ENCODE results near the gene PRSS50.

PRSS50 gene

DNA sequence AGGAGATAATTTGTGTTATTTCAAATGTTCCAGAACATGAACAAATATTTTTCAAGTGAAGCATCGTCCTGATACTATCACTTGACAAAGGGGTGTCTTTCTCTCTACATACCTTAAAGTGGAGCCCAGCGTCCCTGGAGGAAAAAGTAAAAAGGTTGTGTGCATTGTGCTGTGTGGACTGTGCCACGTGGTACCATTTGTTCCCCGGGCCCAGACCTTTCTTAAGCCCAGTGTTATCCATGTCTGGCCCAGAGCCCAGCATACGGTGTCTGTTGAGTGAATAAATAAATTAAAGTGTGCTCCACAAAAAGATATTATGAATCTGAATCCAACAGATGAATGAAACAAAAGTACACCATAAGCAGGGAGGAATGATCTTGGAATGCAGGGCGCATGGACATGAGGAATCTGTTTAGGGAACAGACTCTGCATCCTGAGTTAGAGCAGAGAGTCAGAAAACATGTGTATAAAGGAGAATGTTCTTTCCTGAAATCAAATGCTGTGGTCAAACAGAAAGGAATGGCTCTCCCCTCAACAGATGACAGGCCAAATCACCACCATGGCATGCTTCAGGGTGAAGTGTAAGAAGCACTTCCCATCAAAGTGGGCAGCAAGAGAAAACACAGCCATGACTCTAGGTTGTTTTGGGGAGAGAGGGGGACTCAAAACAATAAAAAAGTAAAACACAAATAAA is 8.1 kb upstream of the PRSS50 start:
- no peak for DNase-seq (ENCODE audit: low spot score)

GRCh38 chr3:46724424-46724823 is 6.8 kb upstream of the PRSS50 start:
- DNase-seq (ENCODE audit: low spot score), result no peak

- no peak for DNase-seq (ENCODE audit: low spot score)
Measured at GRCh38 chr3:46722443-46722842, 4.8 kb upstream of the PRSS50 start.

DNA sequence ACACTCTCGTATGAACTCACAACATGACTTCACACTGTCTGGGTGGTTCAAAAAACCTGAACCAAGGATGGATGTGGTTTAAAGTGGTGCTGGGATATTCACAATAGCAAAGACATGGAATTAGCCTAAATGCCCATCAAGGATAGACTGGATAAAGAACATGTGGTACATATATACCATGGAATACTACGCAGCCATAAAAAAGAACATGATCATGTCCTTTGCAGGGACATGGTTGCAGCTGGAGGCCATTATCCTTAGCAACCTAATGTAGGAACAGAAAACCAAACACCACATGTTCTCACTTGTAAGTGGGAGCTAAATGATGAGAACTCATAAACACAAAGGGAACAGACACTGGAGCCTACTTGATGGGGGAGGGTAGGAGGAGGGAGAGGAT is 3.3 kb upstream of the PRSS50 start:
- DNase-seq (ENCODE audit: low spot score), result no peak

GRCh38 chr3:46719735-46720271 is 2.1 kb upstream of the PRSS50 start:
- no peak for DNase-seq (ENCODE audit: low spot score)

DNA sequence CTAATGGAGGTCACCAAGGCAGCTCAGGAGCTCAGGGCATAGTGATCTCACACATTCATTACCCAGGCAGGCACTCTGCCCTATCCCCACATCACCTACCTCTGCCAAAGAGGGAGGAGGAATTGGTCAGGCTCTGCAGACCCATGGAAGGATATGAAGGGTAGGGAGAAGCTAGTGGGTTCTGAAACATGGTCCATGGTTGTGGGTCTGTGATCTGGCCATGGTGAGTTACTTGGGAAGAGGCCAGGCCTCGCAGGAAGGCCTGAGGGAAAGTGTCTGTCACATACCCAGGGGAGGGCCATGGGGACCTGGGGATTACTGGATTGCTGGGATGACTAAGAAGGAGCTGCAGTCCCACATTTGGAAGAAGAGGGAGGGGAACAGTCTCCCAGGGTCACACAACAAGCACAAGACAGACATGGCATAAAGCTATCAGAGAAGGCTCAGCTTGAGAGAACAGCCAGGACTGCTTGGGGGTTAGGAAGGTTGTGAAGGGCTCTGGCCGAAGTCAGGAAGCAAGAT is 1.4 kb upstream of the PRSS50 start:
- no peak for DNase-seq (ENCODE audit: low spot score)

DNA sequence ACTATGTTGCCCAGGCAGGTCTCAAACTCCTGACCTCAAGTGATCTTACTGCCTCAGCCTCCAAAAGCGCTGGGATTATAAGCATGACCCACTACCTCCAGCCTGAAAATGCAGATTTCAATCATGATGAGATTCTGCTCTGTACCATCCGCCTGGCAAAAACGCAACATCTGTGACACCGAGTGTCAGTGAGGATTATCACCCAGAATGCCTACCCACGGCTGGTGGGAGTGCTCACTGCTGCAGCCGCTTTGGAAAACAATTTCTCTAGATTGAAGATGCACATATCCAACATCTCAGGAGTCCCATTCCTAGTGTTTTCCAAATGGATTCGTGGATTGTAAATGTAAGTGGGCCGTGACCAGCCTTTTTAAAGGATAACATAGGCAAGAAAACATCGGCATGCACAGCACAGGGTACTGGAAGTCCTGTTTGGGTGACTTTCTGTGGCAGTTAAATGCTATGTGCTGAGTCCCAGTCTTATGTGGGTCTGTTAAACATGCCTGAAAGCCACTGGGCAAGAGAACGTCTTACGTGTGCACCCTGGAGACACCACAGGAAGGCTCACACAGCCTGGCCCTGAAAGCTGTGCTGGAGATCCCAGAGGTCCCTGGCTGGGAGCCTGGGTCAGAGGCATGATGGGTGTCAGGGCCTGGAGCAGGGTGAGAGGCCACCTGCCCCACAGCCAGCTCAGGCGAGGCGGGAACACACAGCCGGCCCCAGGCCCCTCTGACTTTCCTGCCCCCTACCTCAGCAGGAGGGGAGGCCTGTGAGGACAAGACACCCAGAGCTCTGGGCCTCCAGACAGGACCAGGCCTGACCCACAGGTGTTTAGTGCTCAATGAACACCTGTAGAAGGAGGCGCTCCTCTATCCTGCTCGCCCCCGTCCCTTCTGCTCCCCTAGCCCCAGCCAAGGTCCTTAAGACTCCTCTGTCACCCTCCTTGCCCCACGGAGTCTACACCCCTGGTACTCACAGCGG is 918 bp downstream of the PRSS50 start:
- no peak for DNase-seq (ENCODE audit: low spot score)

DNA sequence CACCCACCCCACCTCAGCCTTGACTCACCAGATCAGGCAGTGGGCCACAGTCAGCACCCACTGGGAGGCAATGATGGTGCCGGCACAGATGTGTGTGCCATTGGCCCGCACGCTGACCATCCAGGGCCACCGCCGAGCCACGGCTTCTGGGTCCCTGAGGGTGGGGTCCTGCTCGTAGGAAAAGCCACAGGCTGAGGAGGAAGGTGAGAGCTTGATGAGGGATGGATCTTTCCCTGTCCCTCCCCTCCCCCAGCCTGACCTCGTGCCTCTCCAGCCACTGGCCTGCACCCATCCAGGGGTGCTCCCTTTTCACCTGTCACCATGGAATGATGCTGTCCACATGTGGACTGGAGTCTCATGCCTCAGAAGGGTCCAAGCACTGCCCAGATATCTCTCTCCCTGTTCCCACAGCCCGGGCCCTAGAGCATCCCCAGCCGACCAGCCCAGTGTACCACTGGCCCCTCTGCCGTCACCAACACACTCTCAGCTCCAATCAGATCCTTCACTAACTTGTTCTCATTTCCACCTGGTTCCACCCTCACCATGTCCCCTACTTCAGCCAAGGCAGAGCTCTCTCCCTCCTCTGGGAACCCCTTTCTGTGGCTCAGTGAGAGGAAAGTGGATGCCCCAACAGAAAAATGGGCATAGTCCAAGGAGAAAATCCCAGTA is 2.0 kb downstream of the PRSS50 start:
- DNase-seq (ENCODE audit: low spot score), result no peak

DNA sequence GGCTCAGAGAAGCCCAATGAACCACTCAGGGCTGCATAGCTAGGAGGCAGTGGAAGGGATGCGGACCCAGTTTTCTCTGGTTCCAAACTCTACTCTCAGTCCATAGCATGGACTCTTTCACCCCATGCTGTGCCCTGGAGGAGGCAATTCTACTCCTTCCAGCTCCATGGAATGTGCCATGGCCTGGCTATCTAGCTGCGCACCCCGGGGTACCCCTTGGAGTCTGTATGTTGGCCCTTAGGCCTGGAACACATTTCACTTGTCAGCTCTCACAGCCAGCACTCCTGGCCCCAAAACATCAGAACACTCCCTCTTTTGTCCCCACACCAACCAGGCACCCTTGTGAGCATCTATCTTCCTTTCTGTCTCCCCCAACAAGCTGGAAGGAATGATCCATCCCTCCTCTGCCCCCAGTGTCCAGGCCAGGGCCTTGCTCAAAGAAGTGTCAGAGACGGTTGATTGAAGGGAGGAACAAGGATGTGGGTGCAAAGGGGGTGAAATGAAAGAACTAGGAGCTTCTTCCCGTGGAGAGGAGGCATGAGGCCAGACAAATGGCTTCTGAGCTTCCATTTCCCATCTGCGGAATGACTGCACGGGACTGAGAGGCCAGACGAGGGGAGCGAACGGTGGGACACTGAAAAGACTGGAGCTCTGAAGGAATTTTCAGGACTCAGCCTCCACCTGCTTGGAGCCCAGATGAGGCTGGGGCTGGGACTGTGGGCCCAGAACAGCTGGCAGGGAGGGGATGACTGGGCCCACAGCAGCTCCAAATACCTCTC is 2.8 kb downstream of the PRSS50 start:
- DNase-seq (ENCODE audit: low spot score), result no peak

GRCh38 chr3:46713898-46714552 is 3.6 kb downstream of the PRSS50 start:
- DNase-seq (ENCODE audit: low spot score), result no peak

- DNase-seq (ENCODE audit: low spot score), result no peak
Measured at GRCh38 chr3:46713050-46713897, 4.4 kb downstream of the PRSS50 start.

DNA sequence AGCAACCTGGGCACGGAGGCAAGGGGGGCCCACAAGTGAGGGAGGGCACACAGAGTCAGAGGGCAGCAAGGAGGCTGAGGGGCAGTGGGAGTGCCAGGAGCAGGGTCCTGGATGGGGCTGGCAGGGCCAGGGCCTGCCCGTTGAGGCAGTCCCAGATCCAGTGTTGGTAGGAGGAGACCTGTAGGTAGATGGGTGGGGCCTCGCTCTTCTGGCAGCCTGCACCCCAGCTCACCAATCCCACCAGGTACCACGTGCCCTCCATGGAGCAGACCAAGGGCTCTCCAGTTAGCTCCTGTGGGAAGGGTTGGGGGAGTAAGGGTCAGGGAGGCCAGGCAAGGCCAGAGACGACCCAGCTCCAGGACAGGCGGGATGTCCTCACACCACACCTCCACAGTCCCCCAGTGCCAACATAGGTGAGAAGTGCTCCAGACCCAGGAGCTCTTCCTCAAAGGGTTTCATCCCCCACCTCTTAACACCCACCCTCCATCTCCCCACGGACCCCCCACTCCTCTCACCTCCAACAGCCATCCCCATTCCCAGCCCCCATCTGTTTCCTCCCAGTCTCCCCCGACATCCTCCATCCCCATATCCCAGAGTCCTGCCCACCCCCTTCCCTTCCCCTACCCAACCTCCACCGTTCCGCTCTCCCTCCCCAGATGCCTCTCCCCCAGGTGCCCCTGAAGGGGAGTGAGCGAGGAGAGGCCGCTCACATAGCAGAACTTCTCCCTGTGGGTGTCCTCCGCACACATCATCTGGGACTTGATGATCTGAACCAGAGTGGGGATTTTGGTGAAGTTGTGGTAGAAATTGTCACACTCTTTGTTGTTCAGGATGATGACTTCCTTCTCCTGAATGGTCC is 5.2 kb downstream of the PRSS50 start:
- DNase-seq (ENCODE audit: low spot score), result no peak

GRCh38 chr3:46711760-46712159 is 5.9 kb downstream of the PRSS50 start:
- DNase-seq (ENCODE audit: low spot score), result no peak

DNA sequence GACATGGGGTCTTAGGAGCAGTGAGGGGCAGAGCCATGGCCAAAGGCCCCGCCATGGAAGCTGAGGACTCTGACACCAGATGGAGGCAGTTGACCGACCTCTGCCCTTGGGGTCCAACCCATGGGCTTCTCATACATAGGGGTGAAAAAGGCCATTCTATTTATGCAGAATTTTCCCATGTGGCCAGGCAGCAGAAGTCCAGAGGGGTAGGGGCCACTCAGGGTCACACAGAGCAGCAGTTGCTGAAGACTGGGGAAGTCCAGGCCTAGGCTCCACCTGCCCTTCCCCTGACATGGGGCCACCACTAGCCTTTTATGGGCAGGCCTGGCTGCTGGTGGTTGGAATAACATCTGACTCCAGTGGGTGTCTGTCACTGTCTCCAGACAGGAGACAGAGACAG is 6.4 kb downstream of the PRSS50 start:
- no peak for DNase-seq (ENCODE audit: low spot score)

GRCh38 chr3:46710671-46711295 is 6.9 kb downstream of the PRSS50 start:
- DNase-seq (ENCODE audit: low spot score), result no peak

DNA sequence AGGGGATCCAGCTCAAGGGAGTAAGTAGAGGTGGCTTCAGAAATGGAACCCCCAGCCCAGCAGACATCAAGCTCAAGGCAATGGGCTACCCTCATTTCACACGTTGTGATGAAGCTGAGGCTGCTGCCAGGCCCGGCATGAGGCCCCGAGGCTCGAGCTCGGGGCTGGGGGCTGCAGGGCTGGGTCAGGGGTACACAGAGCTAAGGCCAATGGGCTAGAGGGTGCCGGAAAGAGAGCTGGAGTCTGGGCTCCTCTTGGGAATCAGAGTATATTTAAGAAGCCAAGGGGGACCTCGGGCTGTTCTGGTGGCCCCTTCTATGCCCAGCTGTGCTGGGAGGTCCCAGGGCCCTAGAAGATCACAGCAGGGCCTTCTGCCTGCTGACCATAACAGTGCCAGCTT is 7.4 kb downstream of the PRSS50 start:
- no peak for DNase-seq (ENCODE audit: low spot score)

GRCh38 chr3:46709721-46710120 is 7.9 kb downstream of the PRSS50 start:
- DNase-seq (ENCODE audit: low spot score), result no peak

DNA sequence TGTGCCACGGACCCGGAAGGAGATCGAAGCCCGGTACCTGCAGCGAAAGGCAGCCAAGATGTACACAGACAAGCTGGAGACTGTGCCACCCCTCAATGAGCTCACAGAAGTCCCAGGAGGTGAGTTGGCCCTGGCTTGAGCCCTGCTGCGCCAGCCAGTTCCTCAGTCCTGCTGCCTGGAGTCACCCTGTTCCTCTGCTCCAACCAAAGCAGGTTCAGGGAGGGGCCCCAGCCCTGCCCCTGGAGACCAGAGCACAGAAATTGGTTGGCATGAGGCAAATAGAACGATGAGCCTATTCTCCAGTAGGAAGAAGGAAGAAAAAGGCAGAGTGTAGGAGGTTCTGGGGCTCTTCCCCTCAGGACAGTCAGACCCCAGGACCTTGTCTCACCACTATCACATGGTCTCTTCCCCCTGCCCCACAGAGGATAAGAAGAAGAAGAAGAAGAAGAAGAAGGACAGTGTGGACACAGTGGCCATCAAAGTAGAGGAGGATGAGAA is 8.5 kb downstream of the PRSS50 start:
- DNase-seq (ENCODE audit: low spot score), result no peak
